CD14-positive monocyte (primary cell): Measurements from ENCODE around the gene NEDD8. TPM values are rescaled to one million over a fixed set of nuclear protein-coding genes. Genes with fewer than 3 reads are reported as not detected.

Experiments
- DNase-seq, 3 donors: peaks; one replicate each; pipeline ENCODE4 v3.0.0-alpha.2; 2011 to 2022
- H2AFZ ChIP-seq: 2 replicates; pipeline ENCODE4 v1.6.0; 2012; ENCODE audit warnings: mild to moderate bottlenecking, low read depth, low read length, inconsistent platforms; ENCODE audit not compliant: insufficient read depth, poor library complexity, severe bottlenecking
- H3K27ac ChIP-seq, 2 donors: 1 replicate in 1 of 2; 2 replicates in 1 of 2; pipeline ENCODE4 v1.5.1; 2012 to 2013; ENCODE audit warnings: low read length in 2 of 2, control low read depth in 1 of 2, inconsistent platforms in 1 of 2, low read depth in 1 of 2, mild to moderate bottlenecking in 1 of 2
- H3K27me3 ChIP-seq, 2 donors: one replicate each; pipeline versions ENCODE4 v1.6.0 to v1.6.1; 2011 to 2013; ENCODE audit warnings: low read length in 2 of 2; ENCODE audit not compliant: control insufficient read depth in 2 of 2, insufficient read depth in 2 of 2
- H3K36me3 ChIP-seq, 2 donors: replicated peaks in 1 of 2; 1 replicate in 1 of 2; 2 replicates in 1 of 2; pipeline versions ENCODE4 v1.5.1 to v1.6.1; 2012 to 2013; ENCODE audit warnings: low read length in 2 of 2, control low read depth in 1 of 2, inconsistent platforms in 1 of 2, mild to moderate bottlenecking in 1 of 2; ENCODE audit not compliant: insufficient read depth in 2 of 2, control insufficient read depth in 1 of 2
- H3K4me1 ChIP-seq, 2 donors: 1 replicate in 1 of 2; 2 replicates in 1 of 2; pipeline versions ENCODE4 v1.5.1 to v1.6.1; 2012 to 2013; ENCODE audit warnings: low read length in 2 of 2, control low read depth in 1 of 2, inconsistent platforms in 1 of 2, mild to moderate bottlenecking in 1 of 2, moderate library complexity in 1 of 2; ENCODE audit not compliant: insufficient read depth in 2 of 2, control insufficient read depth in 1 of 2
- H3K4me2 ChIP-seq: replicated peaks from 2 replicates; pipeline ENCODE3; 2012; ENCODE audit warnings: low read length, moderate library complexity, mild to moderate bottlenecking; ENCODE audit not compliant: poor library complexity, severe bottlenecking; ENCODE audit errors: extremely low read depth
- H3K4me3 ChIP-seq, 3 experiments: fragments of 200-600 bp in 1 of 3; sonication (generic) in 1 of 3; replicated peaks in 1 of 3; 1 replicate in 2 of 3; 2 replicates in 1 of 3; pipeline ENCODE4 v1.5.1; 2011 to 2013; ENCODE audit warnings: low read length in 3 of 3, mild to moderate bottlenecking in 3 of 3, control low read depth in 2 of 3, low read depth in 2 of 3, inconsistent platforms in 1 of 3, moderate library complexity in 1 of 3
- H3K79me2 ChIP-seq: 2 replicates; pipeline ENCODE4 v1.6.0; 2012; ENCODE audit warnings: mild to moderate bottlenecking, control low read depth, inconsistent platforms, low read length, moderate library complexity; ENCODE audit not compliant: insufficient read depth
- H3K9ac ChIP-seq: 2 replicates; pipeline ENCODE4 v1.6.0; 2017; ENCODE audit warnings: low read length, mild to moderate bottlenecking; ENCODE audit not compliant: insufficient read depth, poor library complexity, severe bottlenecking
- H3K9me3 ChIP-seq, 2 donors: replicated peaks in 1 of 2; 1 replicate in 1 of 2; 2 replicates in 1 of 2; pipeline versions ENCODE4 v1.5.1 to v1.6.1; 2012 to 2013; ENCODE audit warnings: low read length in 2 of 2, control low read depth in 1 of 2; ENCODE audit not compliant: control insufficient read depth in 1 of 2, insufficient read depth in 1 of 2
- H4K20me1 ChIP-seq: 2 replicates; pipeline ENCODE4 v1.6.0; 2012; ENCODE audit warnings: mild to moderate bottlenecking, low read length, control low read depth, moderate library complexity; ENCODE audit not compliant: insufficient read depth
- H3K27ac Mint-ChIP-seq, 7 donors: one replicate each; pipeline ENCODE4 v1.8.0; 2020; ENCODE audit warnings: mild to moderate bottlenecking in 7 of 7, mixed read lengths in 7 of 7, moderate library complexity in 6 of 7, inconsistent platforms in 2 of 7
- H3K27me3 Mint-ChIP-seq, 3 donors: one replicate each; pipeline ENCODE4 v1.8.0; 2021 to 2022; ENCODE audit warnings: low read depth in 3 of 3, mild to moderate bottlenecking in 3 of 3, mixed read lengths in 3 of 3, moderate library complexity in 3 of 3, inconsistent platforms in 1 of 3
- H3K36me3 Mint-ChIP-seq, 2 donors: one replicate each; pipeline ENCODE4 v1.8.0; 2020; ENCODE audit warnings: mixed read lengths in 2 of 2, inconsistent platforms in 1 of 2, mild to moderate bottlenecking in 1 of 2
- H3K4me1 Mint-ChIP-seq: one replicate; pipeline ENCODE4 v1.8.0; 2020; ENCODE audit warnings: mild to moderate bottlenecking, mixed read lengths
- H3K4me3 Mint-ChIP-seq, 2 donors: one replicate each; pipeline ENCODE4 v1.8.0; 2020; ENCODE audit warnings: mild to moderate bottlenecking in 2 of 2, mixed read lengths in 2 of 2, moderate library complexity in 1 of 2
- H3K9me3 Mint-ChIP-seq, 7 donors: one replicate each; pipeline ENCODE4 v1.8.0; 2020 to 2022; ENCODE audit warnings: mixed read lengths in 7 of 7, mild to moderate bottlenecking in 6 of 7, moderate library complexity in 6 of 7, inconsistent platforms in 2 of 7
- CTCF ChIP-seq: fragments of 200-600 bp; IDR thresholded peaks from one replicate; pipeline ENCODE4 v1.8.0; 2022; ENCODE audit warnings: antibody characterized with exemption, mild to moderate bottlenecking
- WGBS: methylation state at CpG from one replicate; pipeline ENCODE4 v1.1.5; 2013; ENCODE audit warnings: missing lambda C conversion rate; ENCODE audit not compliant: insufficient coverage; 5-methylcytosine and 5-hydroxymethylcytosine counted together
- intact Hi-C, 2 donors: fragments of 100-400 bp; cut with micrococcal nuclease; formaldehyde crosslinking; loops; one replicate each; pipeline versions ENCODE4 v1.15.0 to v1.15.1; 2023
- polyA plus RNA-seq, 3 donors: library from polyadenylated mRNA; depleted of rRNA in 1 of 3; unstranded in 2 of 3; stranded (reverse) in 1 of 3; fragments of 300-500 nt in 2 of 3; fragments of >200 nt in 1 of 3; fragmentation: Illumina TruSeq in 2 of 3; gene quantifications; 1 replicate in 2 of 3; 2 replicates in 1 of 3; pipeline ENCODE4 v1.2.3, GENCODE V29; 2012 to 2021

The NEDD8 gene
- polyA plus RNA-seq, 3 donors = 164 to 335 (median 306) TPM

GRCh38 chr14:24264298-24264697 lies 32.1 kb upstream of the NEDD8 start:
- Mint-ChIP-seq H3K27me3 (peaks cover 0 to 3% (median 2%) of the 10 kb centered on the region in 3 donors), H3K36me3 (peaks cover 70 to 91% of the 10 kb centered on the region in 2 donors), H3K27ac (peak overlapping the region in 2 of 7 donors; percentile 42 to 60), H3K4me3 (no peak overlapping the region), H3K4me1 (peaks cover 6% of the 10 kb centered on the region), H3K9me3 (no peaks in the 10 kb centered on the region)
- Histone ChIP-seq H3K27me3 (no peaks in the 10 kb centered on the region), H2AFZ (no peak overlapping the region), H3K9ac (no peak overlapping the region), H3K36me3 (peaks cover 65 to 94% of the 10 kb centered on the region in 2 donors), H3K4me3 (no peak overlapping the region), H4K20me1 (no peaks in the 10 kb centered on the region), H3K27ac (no peak overlapping the region), H3K4me1 (no peaks in the 10 kb centered on the region), H3K4me2 (no peak overlapping the region), H3K9me3 (no peaks in the 10 kb centered on the region), H3K79me2 (no peaks in the 10 kb centered on the region)
- 98% methylated on average over 5 of the region's 6 CpGs for WGBS
- DNase-seq = no peak
- intact Hi-C loops = no loop called here
- TF ChIP-seq CTCF = no peak

GRCh38 chr14:24263848-24264247 lies 31.7 kb upstream of the NEDD8 start:
- Histone ChIP-seq H3K36me3 (peaks cover 62 to 94% of the 10 kb centered on the region in 2 donors), H3K4me1 (no peaks in the 10 kb centered on the region), H3K27me3 (no peaks in the 10 kb centered on the region), H3K4me2 (no peak overlapping the region), H3K79me2 (no peaks in the 10 kb centered on the region), H3K9ac (no peak overlapping the region), H2AFZ (no peak overlapping the region), H4K20me1 (no peaks in the 10 kb centered on the region), H3K27ac (no peak overlapping the region), H3K4me3 (no peak overlapping the region), H3K9me3 (no peaks in the 10 kb centered on the region)
- peak overlapping the region in 2 of 7 donors; percentile 27 to 42 for H3K27ac Mint-ChIP-seq
- H3K4me3 Mint-ChIP-seq = no peak overlapping the region
- DNase-seq = no peak
- WGBS = 100% methylated on average over 3 of the region's 6 CpGs
- peaks cover 5% of the 10 kb centered on the region for H3K4me1 Mint-ChIP-seq
- intact Hi-C loops = no loop called here
- H3K9me3 Mint-ChIP-seq = no peaks in the 10 kb centered on the region
- H3K27me3 Mint-ChIP-seq = peaks cover 0 to 3% (median 2%) of the 10 kb centered on the region in 3 donors
- TF ChIP-seq CTCF = no peak
- H3K36me3 Mint-ChIP-seq = peaks cover 70 to 89% of the 10 kb centered on the region in 2 donors
